Neural progenitor cell (in vitro differentiated cells): Measurements from ENCODE around the gene DLG3. TPM values are rescaled to one million over a fixed set of nuclear protein-coding genes. Genes with fewer than 3 reads are reported as not detected.
A peak's percentile ranks its signal among the peaks of the same experiment; 100 is the strongest.

Experiments used
- DNase-seq: peaks from one replicate; pipeline ENCODE4 v3.0.0-alpha.2; 2016; ENCODE audit warnings: low spot score
- H2AFZ ChIP-seq: fragments of 200-600 bp; sonication (generic); replicated peaks from 2 replicates; pipeline ENCODE4 v1.6.1; 2016; ENCODE audit warnings: antibody characterized with exemption
- H3F3A ChIP-seq: fragments of 200-600 bp; sonication (generic); 2 replicates; pipeline ENCODE4 v1.6.1; 2016; ENCODE audit warnings: antibody characterized with exemption, low read depth
- H3K27ac ChIP-seq: fragments of 200-600 bp; sonication (generic); 2 replicates; pipeline ENCODE4 v1.5.1; 2016; ENCODE audit warnings: mild to moderate bottlenecking
- H3K27me3 ChIP-seq: fragments of 200-600 bp; sonication (generic); 2 replicates; pipeline ENCODE4 v1.6.1; 2016; ENCODE audit warnings: mild to moderate bottlenecking, moderate library complexity
- H3K36me3 ChIP-seq: fragments of 200-600 bp; sonication (generic); 2 replicates; pipeline ENCODE4 v1.5.1; 2016
- H3K4me1 ChIP-seq: fragments of 200-600 bp; sonication (generic); 2 replicates; pipeline ENCODE4 v1.6.1; 2016; ENCODE audit warnings: mixed run types
- H3K4me2 ChIP-seq: fragments of 200-600 bp; sonication (generic); 2 replicates; pipeline ENCODE4 v1.6.1; 2016
- H3K4me3 ChIP-seq: fragments of 200-600 bp; sonication (generic); 2 replicates; pipeline ENCODE4 v1.5.1; 2016
- H3K79me2 ChIP-seq: fragments of 200-600 bp; sonication (generic); 2 replicates; pipeline ENCODE4 v1.6.1; 2016; ENCODE audit warnings: low read depth
- H3K9ac ChIP-seq: fragments of 200-600 bp; sonication (generic); 2 replicates; pipeline ENCODE4 v1.6.1; 2016
- H3K9me3 ChIP-seq: fragments of 200-600 bp; sonication (generic); 2 replicates; pipeline ENCODE4 v1.5.1; 2016; ENCODE audit warnings: low read depth
- H4K20me1 ChIP-seq: fragments of 200-600 bp; sonication (generic); 2 replicates; pipeline ENCODE4 v1.6.1; 2016; ENCODE audit warnings: low read depth
- H3K27ac Mint-ChIP-seq: 3 replicates; pipeline ENCODE4 v1.8.0; 2021; ENCODE audit warnings: mixed read lengths
- H3K27me3 Mint-ChIP-seq: 2 replicates; pipeline ENCODE4 v1.8.0; 2022; ENCODE audit warnings: low read depth, mild to moderate bottlenecking, inconsistent platforms, moderate library complexity, mixed read lengths; ENCODE audit not compliant: insufficient read depth
- H3K36me3 Mint-ChIP-seq: 3 replicates; pipeline ENCODE4 v1.8.0; 2021; ENCODE audit warnings: mixed read lengths
- H3K4me1 Mint-ChIP-seq: 3 replicates; pipeline ENCODE4 v1.8.0; 2021; ENCODE audit warnings: mixed read lengths
- H3K4me3 Mint-ChIP-seq: 3 replicates; pipeline ENCODE4 v1.8.0; 2021; ENCODE audit warnings: mild to moderate bottlenecking, moderate library complexity, mixed read lengths
- H3K9me3 Mint-ChIP-seq: 3 replicates; pipeline ENCODE4 v1.8.0; 2020; ENCODE audit warnings: mixed read lengths
- EZH2 ChIP-seq: fragments of 200-600 bp; sonication (generic); IDR thresholded peaks from 2 replicates; pipeline ENCODE4 v1.6.1; 2017; ENCODE audit warnings: antibody characterized with exemption, mild to moderate bottlenecking, moderate library complexity
- EZH2phosphoT487 ChIP-seq: fragments of 200-600 bp; sonication (generic); IDR thresholded peaks from 2 replicates; pipeline ENCODE4 v1.6.1; 2017; ENCODE audit warnings: antibody characterized with exemption
- small RNA-seq: library from RNA; depleted of rRNA; stranded (forward); fragments of <200 nt; gene quantifications from one replicate; pipeline ENCODE3, GENCODE V24; 2015
- total RNA-seq: library from RNA; depleted of rRNA; stranded (reverse); fragments of >200 nt; gene quantifications from 2 replicates; pipeline ENCODE4 v1.2.3, GENCODE V29; 2015; ENCODE audit warnings: low replicate concordance
- TF ChIP-seq, protein P1 (sequence below): fragments of 200-600 bp; sonication (generic); IDR thresholded peaks from 2 replicates; pipeline ENCODE4 v1.5.1; 2017; ENCODE audit warnings: antibody characterized with exemption, mild to moderate bottlenecking

DLG3 gene
- total RNA-seq, 1 donor from 2014 or later, result 90.5 TPM

DNA sequence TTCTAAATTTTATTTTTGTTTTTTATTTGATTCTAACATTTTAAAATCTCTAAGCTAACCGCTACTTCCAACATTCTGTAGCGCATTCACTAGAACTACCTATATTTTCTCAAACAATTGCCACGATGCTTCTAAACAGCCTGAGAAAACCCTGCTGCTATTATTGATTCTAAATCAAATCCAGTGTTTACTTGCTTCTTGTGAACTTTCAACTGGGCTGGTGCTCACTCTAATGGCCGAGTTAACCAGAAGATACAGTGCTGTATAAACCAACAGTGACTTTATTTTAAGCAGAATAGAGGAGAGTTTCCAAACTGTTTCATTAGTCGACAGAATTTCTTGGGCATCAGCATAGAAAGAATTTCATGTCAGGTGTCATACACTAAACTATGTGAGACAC, 110.3 kb downstream of the DLG3 start:
- Mint-ChIP-seq H3K4me3 (no peak overlapping the region), H3K27me3 (peaks cover 5% of the 10 kb centered on the region)

More for the DNA sequence above, 110.3 kb downstream of the DLG3 start:
- no peak overlapping the region for H3K27ac Mint-ChIP-seq
- H3K36me3 Mint-ChIP-seq, result no peaks in the 10 kb centered on the region
- Histone ChIP-seq H3K27me3 (no peaks in the 10 kb centered on the region), H2AFZ (no peak overlapping the region), H3K9me3 (peaks cover 11% of the 10 kb centered on the region), H3K79me2 (no peaks in the 10 kb centered on the region), H3K4me3 (no peak overlapping the region), H3F3A (no peaks in the 10 kb centered on the region), H3K4me2 (no peak overlapping the region), H3K9ac (no peak overlapping the region), H3K36me3 (no peaks in the 10 kb centered on the region), H3K27ac (no peak overlapping the region), H4K20me1 (no peaks in the 10 kb centered on the region), H3K4me1 (no peaks in the 10 kb centered on the region)
- no peaks in the 10 kb centered on the region for H3K4me1 Mint-ChIP-seq
- H3K9me3 Mint-ChIP-seq, result peaks cover 2% of the 10 kb centered on the region
- no peak for TF ChIP-seq EZH2phosphoT487
- TF ChIP-seq, protein P1, sequence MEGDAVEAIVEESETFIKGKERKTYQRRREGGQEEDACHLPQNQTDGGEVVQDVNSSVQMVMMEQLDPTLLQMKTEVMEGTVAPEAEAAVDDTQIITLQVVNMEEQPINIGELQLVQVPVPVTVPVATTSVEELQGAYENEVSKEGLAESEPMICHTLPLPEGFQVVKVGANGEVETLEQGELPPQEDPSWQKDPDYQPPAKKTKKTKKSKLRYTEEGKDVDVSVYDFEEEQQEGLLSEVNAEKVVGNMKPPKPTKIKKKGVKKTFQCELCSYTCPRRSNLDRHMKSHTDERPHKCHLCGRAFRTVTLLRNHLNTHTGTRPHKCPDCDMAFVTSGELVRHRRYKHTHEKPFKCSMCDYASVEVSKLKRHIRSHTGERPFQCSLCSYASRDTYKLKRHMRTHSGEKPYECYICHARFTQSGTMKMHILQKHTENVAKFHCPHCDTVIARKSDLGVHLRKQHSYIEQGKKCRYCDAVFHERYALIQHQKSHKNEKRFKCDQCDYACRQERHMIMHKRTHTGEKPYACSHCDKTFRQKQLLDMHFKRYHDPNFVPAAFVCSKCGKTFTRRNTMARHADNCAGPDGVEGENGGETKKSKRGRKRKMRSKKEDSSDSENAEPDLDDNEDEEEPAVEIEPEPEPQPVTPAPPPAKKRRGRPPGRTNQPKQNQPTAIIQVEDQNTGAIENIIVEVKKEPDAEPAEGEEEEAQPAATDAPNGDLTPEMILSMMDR, result no peak
- TF ChIP-seq EZH2, result no peak
- no peak for DNase-seq

Small RNAs within 50 kb of the gene (small RNA-seq; reads per million reads assigned to genes)
- not detected for gene RNU4-81P
- 1.3 reads per million, percentile 83 among the genes with 10 or more reads in this experiment for gene RNY4P23

Other genes starting within 250 kb of the DLG3 start
- gene AWAT1, start 210.2 kb upstream of the DLG3 start, total RNA-seq, result not detected in 2 replicates
- gene P2RY4, start 184.6 kb upstream of the DLG3 start, total RNA-seq, result 0.28 TPM in 1 of 2 replicates, not detected in the other
- not detected in 2 replicates for gene ARR3, start 176.5 kb upstream of the DLG3 start, total RNA-seq
- gene RAB41, start 162.7 kb upstream of the DLG3 start, total RNA-seq, result not detected in 2 replicates
- 27.7 and 34.7 TPM in 2 replicates for gene PDZD11, start 154.9 kb upstream of the DLG3 start, total RNA-seq
- gene KIF4A, start 154.7 kb upstream of the DLG3 start, total RNA-seq, result 63.6 and 77.6 TPM in 2 replicates
- 1.3 and 3.7 TPM in 2 replicates for gene GDPD2, start 21.5 kb upstream of the DLG3 start, total RNA-seq